Stimulated activated CD8-positive, alpha-beta memory T cell treated with anti-CD3 and anti-CD28 coated beads, Interleukin-7, amount 100 ng/mL, for 4 hours (primary cell): ENCODE results near the gene NTM.

ENCODE experiments used
- DNase-seq, 2 donors: peaks; one replicate each; pipeline ENCODE4 v3.0.0-alpha.2; 2020; ENCODE audit warnings: low read depth in 2 of 2

The NTM gene

GRCh38 chr11:132256528-132257279, 886.3 kb downstream of the NTM start:
- DNase-seq, result no peak

- no peak for DNase-seq
These were observed 887.5 kb downstream of the NTM start for GRCh38 chr11:132257871-132258270.

- no peak for DNase-seq
These were observed 888.5 kb downstream of the NTM start for GRCh38 chr11:132258875-132259274.

DNA sequence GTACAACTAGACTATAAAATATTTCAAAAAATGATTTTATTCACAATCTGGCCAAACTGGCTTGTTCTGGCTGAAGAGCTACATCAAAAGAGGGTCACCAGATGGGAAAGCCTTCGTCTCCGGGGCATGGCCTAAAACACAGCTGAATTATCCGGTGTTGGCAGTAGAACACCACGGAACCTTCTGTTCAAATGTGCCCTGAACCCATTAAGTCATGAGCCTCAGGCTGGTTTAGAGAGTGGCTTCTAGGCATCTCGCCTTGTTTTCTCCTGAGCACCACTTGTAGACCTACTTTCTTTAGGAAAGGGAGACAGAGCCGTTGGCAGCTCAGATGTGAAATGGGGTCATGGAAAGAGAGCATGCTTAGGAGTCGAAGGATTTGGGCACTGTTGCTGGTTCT, 890.2 kb downstream of the NTM start:
- DNase-seq, result no peak

DNA sequence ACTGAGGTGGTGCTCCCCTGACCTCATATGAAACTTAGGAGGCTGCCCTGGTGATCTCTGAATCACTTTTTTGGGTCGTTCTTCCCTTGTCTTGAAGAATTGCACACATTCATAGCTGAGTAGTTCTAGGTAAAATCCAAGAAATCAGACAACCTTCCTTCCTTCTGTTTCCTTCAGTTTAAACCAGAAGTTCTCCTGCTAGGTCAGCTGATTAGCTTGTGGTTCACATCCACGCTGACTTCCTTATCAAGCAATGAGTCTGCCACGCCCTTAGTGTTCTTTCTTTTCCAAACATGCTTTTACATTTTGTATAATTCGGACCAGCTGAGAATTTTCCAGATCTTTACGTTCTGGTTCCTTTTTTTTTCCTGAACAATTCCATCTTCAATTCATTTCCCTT, 892.8 kb downstream of the NTM start:
- no peak for DNase-seq

DNA sequence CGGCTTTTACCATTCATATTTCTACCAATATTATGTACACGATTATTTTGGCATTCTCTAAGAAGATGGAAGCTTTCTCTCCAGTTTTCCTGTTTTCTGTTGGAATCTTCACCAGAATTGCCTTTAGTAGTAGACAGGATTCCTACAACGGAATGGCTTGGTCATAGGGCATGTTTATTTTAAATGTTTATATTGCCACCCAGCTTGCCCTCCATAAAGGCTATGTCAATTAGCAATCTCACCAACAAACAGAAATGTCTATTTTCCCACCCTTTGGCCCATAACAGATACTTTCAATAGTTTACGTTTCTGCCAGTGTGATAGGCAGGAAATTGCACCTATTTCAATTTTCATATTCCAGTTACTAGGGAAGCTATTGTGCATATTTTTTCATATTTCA, 893.5 kb downstream of the NTM start:
- DNase-seq, result no peak

- no peak for DNase-seq
These were observed 894.2 kb downstream of the NTM start for GRCh38 chr11:132264616-132265015.

- DNase-seq, result no peak
These were observed 908.6 kb downstream of the NTM start for GRCh38 chr11:132278801-132279574.

DNA sequence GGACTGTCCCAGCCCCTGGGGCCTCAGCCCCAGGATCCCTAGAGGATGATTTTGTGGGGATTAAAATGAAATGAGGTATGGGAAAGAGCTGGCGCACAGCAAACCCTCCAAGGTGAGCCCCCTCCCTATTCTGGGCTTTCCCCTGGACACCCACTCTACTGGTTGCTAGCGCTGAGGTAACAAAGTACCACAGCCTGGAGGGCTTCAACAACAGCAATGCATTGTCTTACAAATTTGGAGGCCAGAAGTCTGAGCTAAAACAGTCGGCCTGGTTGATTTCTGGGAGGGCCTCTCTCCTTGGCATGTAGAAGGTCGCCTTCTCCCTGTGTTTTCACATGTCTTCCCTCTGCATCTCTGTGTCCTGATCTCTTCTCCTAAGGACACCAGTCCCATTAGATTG, 913.6 kb downstream of the NTM start:
- no peak for DNase-seq

DNA sequence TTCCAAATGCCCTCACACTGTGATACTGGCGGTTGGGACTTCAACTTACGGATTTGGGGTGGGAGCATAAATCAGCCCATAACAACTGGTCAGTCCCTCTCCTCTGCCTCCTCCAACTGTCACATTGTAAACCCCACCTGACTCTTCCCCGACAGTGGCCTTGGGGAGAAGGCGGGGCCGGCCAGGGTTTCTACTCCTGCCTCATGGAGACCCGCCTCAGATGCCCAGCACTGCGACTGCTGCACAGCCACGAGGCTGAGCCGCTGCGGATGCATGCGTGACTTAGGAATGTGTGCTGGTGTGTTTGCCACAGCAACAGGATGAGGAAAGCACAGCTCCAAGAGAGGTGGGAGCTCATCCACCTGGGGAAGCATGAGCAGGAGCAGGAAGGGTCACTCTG, 914.2 kb downstream of the NTM start:
- no peak for DNase-seq

DNA sequence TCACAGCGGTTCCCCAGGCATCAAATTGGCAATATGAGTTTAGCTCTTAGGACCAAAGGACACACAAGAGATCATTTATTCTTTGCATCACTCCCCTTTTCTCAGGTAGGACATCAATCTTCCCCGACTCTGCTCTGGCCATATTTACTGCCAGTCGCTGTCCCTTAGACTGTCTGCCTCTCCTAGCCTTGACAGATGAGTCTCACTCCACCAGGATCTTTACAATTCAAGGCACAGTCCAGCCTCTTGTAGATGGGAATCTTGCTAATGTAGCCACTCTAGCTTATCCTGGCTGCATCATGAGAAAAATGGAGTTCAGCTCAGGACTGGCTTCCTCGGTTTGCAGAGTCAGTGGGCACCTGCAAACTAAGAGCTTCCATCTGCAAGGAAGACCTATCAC, 915.2 kb downstream of the NTM start:
- no peak for DNase-seq

GRCh38 chr11:132286106-132286505, 915.7 kb downstream of the NTM start:
- no peak for DNase-seq

DNA sequence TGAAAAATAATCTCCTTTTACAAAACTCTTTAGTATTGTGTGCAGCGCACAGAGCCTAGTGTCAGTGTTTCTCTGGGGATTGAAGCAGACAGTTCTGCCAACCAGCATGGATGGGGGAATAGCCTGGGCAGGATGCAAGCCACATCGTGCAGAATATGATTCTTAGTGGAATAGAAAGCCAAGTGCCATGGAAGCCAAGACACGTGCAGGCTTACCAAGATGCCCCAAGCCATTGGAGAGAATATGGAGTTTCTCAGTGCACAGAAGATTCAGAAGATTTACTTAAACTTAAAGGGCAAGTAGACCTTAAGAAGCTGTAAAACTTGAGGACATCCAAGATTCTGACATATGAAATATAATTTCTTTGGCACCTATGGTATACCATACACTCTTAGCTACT, 917.6 kb downstream of the NTM start:
- no peak for DNase-seq

- DNase-seq, result no peak
These were observed 919.3 kb downstream of the NTM start for GRCh38 chr11:132289590-132290256.

DNA sequence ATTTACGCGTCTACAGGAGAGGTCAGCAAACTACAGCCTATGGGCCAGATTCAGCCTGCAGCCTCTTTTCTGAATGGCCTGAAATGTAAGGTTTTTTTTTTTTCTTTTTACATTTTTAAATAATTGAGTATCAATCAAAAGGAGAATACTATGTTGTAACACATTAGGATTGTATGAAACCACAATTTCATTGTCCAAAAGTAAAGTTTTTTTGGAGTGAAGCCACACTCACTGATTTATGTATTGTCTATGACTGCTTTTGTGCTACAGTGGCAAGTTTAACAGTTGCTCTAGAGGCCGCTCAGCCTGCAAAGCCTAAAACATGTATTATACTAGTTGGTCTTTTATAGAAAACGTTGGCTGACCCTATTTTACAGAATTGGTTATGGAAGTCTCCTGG, 923.2 kb downstream of the NTM start:
- no peak for DNase-seq

- no peak for DNase-seq
These were observed 926.7 kb downstream of the NTM start for GRCh38 chr11:132296946-132297610.

DNA sequence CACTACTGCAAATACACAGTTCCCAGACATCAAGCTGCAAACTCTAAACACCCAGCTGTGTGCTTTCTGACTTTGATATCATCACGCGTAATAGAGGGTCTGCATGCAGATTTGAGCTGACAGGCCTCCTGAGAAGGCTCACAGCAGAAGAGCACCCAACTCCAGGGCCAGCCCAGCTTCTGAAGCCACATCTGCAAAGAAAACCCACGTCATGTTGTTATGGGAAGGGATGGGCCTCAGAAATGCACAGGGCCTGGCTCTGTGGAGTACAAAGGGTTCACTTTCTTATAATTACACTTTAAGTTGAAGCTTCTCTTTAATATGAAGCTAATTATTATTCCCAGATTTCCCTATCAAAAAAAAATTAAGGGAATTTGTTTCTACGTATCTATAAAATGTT, 927.9 kb downstream of the NTM start:
- no peak for DNase-seq

- DNase-seq, result no peak
These were observed 929.9 kb downstream of the NTM start for GRCh38 chr11:132300283-132300682.

DNA sequence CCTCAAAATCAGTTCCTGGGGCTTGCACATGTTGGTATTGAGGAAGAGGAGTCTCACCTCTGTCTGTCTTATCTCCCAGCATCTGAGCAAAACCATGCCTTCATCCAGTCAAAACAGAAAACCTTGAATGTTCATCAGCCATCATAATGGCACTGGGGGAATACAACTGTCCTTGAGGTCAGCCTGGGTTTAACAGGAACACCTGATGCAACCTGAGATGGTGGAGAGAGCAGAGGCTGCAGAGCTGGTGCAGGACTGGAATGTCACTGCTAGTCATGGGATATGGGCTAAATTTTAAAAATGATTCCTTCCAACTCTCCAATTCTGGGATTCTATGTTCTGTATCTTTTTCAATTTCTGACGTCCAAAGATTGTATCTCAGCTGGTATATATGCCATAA, 931.0 kb downstream of the NTM start:
- no peak for DNase-seq

GRCh38 chr11:132301900-132302299, 931.5 kb downstream of the NTM start:
- no peak for DNase-seq

DNA sequence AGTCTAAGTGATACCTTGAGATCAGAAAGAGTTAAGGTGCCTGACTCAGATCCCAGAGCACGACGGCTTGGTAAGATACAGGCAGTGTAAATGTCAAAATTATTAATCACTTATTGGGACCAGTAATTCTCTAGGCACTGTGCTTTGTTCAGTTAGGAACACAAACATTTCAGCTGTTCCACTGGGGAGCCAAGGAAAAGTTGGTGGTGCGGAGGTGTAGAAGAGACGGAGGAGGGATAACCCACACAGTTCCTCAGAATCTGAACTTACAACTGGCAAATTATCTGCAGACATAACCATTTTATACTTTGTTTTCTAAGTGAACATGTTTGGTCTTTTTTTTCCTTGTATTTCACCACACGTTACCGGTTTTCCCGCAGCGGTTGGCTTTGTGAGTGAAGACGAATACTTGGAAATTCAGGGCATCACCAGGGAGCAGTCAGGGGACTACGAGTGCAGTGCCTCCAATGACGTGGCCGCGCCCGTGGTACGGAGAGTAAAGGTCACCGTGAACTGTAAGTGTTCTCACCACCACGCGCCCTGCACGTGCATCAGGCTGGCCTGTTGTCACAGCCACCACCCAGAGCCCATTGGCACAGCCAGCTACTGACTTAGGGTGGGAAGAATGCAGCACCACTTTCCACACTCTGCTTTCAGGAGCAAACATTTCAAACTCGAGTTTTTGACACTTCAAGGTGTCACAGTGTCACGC, 937.0 kb downstream of the NTM start:
- DNase-seq, result no peak
